ENCODE measurements around the gene CLINT1.

The CLINT1 gene

GRCh38 chr5:157743163-157744050, 115.5 kb downstream of the CLINT1 start, which contains the start of gene LSM11:
TSS of gene LSM11 (plus strand) at chr5:157743712. CDS start at chr5:157743751, 39 bp downstream.
- DNase-seq (ENCODE audit: low read depth) = no peak
- H3K4me3 ChIP-seq (ENCODE audit: low read depth, low read length) = peak within 1 kb of the TSS; percentile 54
- peak; percentile 100 for TF ChIP-seq CTCF (IDR thresholded peaks at IDR 0.05; ENCODE audit: control insufficient read depth, extremely low read depth, insufficient read depth)

- TF ChIP-seq CTCF (IDR thresholded peaks at IDR 0.05; ENCODE audit: control insufficient read depth, extremely low read depth, insufficient read depth) = no peak
- no peak for DNase-seq (ENCODE audit: low read depth)
These were observed 117.8 kb downstream of the CLINT1 start for GRCh38 chr5:157741131-157741530.

GRCh38 chr5:157740229-157740610, 118.7 kb downstream of the CLINT1 start:
- no peak for DNase-seq (ENCODE audit: low read depth)
- H3K4me3 ChIP-seq (ENCODE audit: low read depth, low read length) = no peak overlapping the region
- TF ChIP-seq CTCF (IDR thresholded peaks at IDR 0.05; ENCODE audit: control insufficient read depth, extremely low read depth, insufficient read depth) = peak; percentile 65

More at GRCh38 chr5:157741131-157741530, 117.8 kb downstream of the CLINT1 start:
- no peak overlapping the region for H3K4me3 ChIP-seq (ENCODE audit: low read depth, low read length)

- no peak for TF ChIP-seq CTCF (IDR thresholded peaks at IDR 0.05; ENCODE audit: control insufficient read depth, extremely low read depth, insufficient read depth)
These were observed 119.3 kb downstream of the CLINT1 start for GRCh38 chr5:157739388-157740228.

GRCh38 chr5:157735991-157736390, 123.0 kb downstream of the CLINT1 start:
- no peak for TF ChIP-seq CTCF (IDR thresholded peaks at IDR 0.05; ENCODE audit: control insufficient read depth, extremely low read depth, insufficient read depth)
- no peak overlapping the region for H3K4me3 ChIP-seq (ENCODE audit: low read depth, low read length)
- no peak for DNase-seq (ENCODE audit: low read depth)

More at GRCh38 chr5:157739388-157740228, 119.3 kb downstream of the CLINT1 start:
- DNase-seq (ENCODE audit: low read depth) = no peak
- no peak overlapping the region for H3K4me3 ChIP-seq (ENCODE audit: low read depth, low read length)
